ACC112 (cell line): ENCODE measurements around the gene ABL2.

Experiments used
- H2AFZ ChIP-seq: fragments of 200-600 bp; sonication (generic); one replicate; pipeline ENCODE4 v1.6.0; 2017; ENCODE audit warnings: antibody characterized with exemption, low read length; ENCODE audit not compliant: unreplicated experiment
- H3K27ac ChIP-seq: fragments of 200-600 bp; sonication (generic); 2 replicates; pipeline ENCODE4 v1.5.1; 2014; ENCODE audit warnings: low read depth, mild to moderate bottlenecking, antibody characterized with exemption, low read length, moderate library complexity
- H3K27me3 ChIP-seq: fragments of 200-600 bp; sonication (generic); 2 replicates; pipeline ENCODE4 v1.6.1; 2014; ENCODE audit warnings: mild to moderate bottlenecking, antibody characterized with exemption, low read length, moderate library complexity, mixed read lengths; ENCODE audit not compliant: insufficient read depth
- H3K36me3 ChIP-seq: fragments of 200-600 bp; sonication (generic); 2 replicates; pipeline ENCODE4 v1.6.1; 2016; ENCODE audit warnings: mild to moderate bottlenecking, antibody characterized with exemption, low read length, moderate library complexity, mixed read lengths; ENCODE audit not compliant: insufficient read depth
- H3K4me1 ChIP-seq: fragments of 200-600 bp; sonication (generic); one replicate; pipeline ENCODE4 v1.6.1; 2016; ENCODE audit warnings: low read length, mixed read lengths; ENCODE audit not compliant: insufficient read depth, unreplicated experiment, control insufficient read depth
- H3K4me3 ChIP-seq: fragments of 200-600 bp; sonication (generic); 2 replicates; pipeline ENCODE4 v1.5.1; 2014; ENCODE audit warnings: mild to moderate bottlenecking, low read depth, low read length
- H3K79me2 ChIP-seq: fragments of 200-600 bp; sonication (generic); one replicate; pipeline ENCODE4 v1.6.0; 2016; ENCODE audit warnings: low read length; ENCODE audit not compliant: control insufficient read depth, unreplicated experiment, insufficient read depth

ABL2 gene

GRCh38 chr1:179095924-179096323 lies 133.6 kb downstream of the ABL2 start:
- Histone ChIP-seq H3K36me3 (peaks cover 5% of the 10 kb centered on the region; the same call in 1 of the 2 replicates), H3K27me3 (no peaks in the 10 kb centered on the region), H3K4me3 (no peak overlapping the region), H3K27ac (no peak overlapping the region), H3K4me1 (peaks cover 20% of the 10 kb centered on the region), H2AFZ (no peak overlapping the region), H3K79me2 (no peaks in the 10 kb centered on the region)

- Histone ChIP-seq H2AFZ (no peak overlapping the region), H3K4me1 (peaks cover 20% of the 10 kb centered on the region), H3K79me2 (no peaks in the 10 kb centered on the region), H3K27me3 (no peaks in the 10 kb centered on the region), H3K36me3 (peaks cover 5% of the 10 kb centered on the region; the same call in 1 of the 2 replicates), H3K4me3 (no peak overlapping the region), H3K27ac (no peak overlapping the region)
These were observed 134.1 kb downstream of the ABL2 start for GRCh38 chr1:179095377-179095776.

- H3K4me3 ChIP-seq: no peak overlapping the region
- H3K36me3 ChIP-seq: peaks cover 5% of the 10 kb centered on the region; the same call in 1 of the 2 replicates
These were observed 134.7 kb downstream of the ABL2 start for GRCh38 chr1:179094818-179095217.

GRCh38 chr1:179092896-179093461 lies 136.5 kb downstream of the ABL2 start:
- H3K79me2 ChIP-seq: no peaks in the 10 kb centered on the region
- peaks cover 20% of the 10 kb centered on the region for H3K4me1 ChIP-seq
- peaks cover 5% of the 10 kb centered on the region; the same call in 1 of the 2 replicates for H3K36me3 ChIP-seq
- no peak overlapping the region for H2AFZ ChIP-seq
- H3K27ac ChIP-seq: no peak overlapping the region
- H3K27me3 ChIP-seq: no peaks in the 10 kb centered on the region
- no peak overlapping the region for H3K4me3 ChIP-seq

More at GRCh38 chr1:179094818-179095217, 134.7 kb downstream of the ABL2 start:
- no peak overlapping the region for H2AFZ ChIP-seq
- no peak overlapping the region for H3K27ac ChIP-seq
- H3K4me1 ChIP-seq: peaks cover 20% of the 10 kb centered on the region
- no peaks in the 10 kb centered on the region for H3K79me2 ChIP-seq
- H3K27me3 ChIP-seq: no peaks in the 10 kb centered on the region

GRCh38 chr1:179091691-179092165 lies 137.7 kb downstream of the ABL2 start:
- Histone ChIP-seq H3K27ac (peak overlapping the region; percentile 64), H2AFZ (no peak overlapping the region), H3K36me3 (peaks cover 5% of the 10 kb centered on the region; the same call in 1 of the 2 replicates), H3K4me3 (no peak overlapping the region), H3K79me2 (no peaks in the 10 kb centered on the region), H3K4me1 (peaks cover 20% of the 10 kb centered on the region), H3K27me3 (no peaks in the 10 kb centered on the region)

DNA sequence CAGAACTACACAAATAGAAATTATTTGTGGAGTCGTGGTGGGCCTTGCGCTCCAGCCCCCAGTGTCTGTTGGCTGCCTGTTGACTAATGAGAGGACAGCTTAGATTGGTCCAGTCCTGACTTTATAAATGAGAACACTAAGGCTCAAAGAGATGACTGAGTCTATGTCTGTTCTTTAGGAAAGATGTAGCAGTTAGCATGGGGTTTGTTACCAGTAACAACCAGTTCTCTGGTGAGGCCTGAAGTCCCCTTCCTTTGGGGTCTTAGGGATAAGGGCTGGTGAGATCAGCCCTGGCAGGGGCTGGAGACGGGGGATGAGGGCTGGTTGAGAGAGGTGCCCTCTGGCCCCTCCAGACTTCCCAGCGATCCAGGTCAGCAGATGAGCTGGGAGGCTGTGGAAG lies 138.6 kb downstream of the ABL2 start:
- Histone ChIP-seq H3K4me1 (peaks cover 20% of the 10 kb centered on the region), H3K27me3 (no peaks in the 10 kb centered on the region), H2AFZ (no peak overlapping the region), H3K4me3 (no peak overlapping the region), H3K79me2 (no peaks in the 10 kb centered on the region), H3K27ac (peak overlapping the region; percentile 64; the same call in 1 of the 2 replicates), H3K36me3 (peaks cover 5% of the 10 kb centered on the region; the same call in 1 of the 2 replicates)

GRCh38 chr1:179090522-179090921 lies 139.0 kb downstream of the ABL2 start:
- no peak overlapping the region for H3K4me3 ChIP-seq
- H3K27ac ChIP-seq: no peak overlapping the region

DNA sequence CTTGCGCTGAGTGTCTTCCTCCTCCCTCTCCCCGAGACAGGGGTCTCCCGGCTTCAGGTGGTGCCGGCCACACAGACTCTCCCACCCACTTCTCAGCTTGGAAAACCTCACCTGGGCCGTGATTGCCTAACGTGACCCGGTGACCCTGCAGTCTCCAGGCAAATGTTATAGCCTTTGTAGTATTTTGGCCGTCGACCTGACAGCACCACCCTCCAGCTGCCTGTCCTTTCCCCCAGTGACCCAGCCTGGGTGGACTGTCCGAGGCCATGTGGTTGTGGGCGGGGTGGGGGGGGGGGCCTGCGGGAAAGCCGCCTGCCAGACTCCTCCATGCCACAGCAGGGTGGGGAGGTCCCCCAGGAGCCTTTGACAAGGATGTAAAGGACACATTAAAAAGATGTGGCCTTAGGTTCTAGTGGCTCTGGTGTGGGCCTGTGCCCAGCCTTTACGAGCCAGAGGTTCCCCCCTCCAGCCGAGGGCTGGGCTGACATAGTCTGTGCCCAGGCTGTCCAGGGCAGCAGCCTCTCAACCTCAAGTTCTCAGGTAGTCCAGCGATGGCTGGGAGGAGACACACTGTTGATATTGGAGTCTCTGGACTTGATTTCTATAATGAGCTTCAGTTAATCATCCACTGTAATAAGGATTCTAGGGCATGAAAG lies 139.5 kb downstream of the ABL2 start:
- Histone ChIP-seq H3K4me1 (peaks cover 20% of the 10 kb centered on the region), H3K4me3 (no peak overlapping the region), H2AFZ (no peak overlapping the region), H3K79me2 (no peaks in the 10 kb centered on the region), H3K27me3 (no peaks in the 10 kb centered on the region), H3K36me3 (peaks cover 5% of the 10 kb centered on the region; the same call in 1 of the 2 replicates), H3K27ac (no peak overlapping the region)

More at GRCh38 chr1:179090522-179090921, 139.0 kb downstream of the ABL2 start:
- H3K79me2 ChIP-seq: no peaks in the 10 kb centered on the region
- peaks cover 20% of the 10 kb centered on the region for H3K4me1 ChIP-seq
- H2AFZ ChIP-seq: no peak overlapping the region
- H3K36me3 ChIP-seq: peaks cover 5% of the 10 kb centered on the region; the same call in 1 of the 2 replicates
- no peaks in the 10 kb centered on the region for H3K27me3 ChIP-seq

DNA sequence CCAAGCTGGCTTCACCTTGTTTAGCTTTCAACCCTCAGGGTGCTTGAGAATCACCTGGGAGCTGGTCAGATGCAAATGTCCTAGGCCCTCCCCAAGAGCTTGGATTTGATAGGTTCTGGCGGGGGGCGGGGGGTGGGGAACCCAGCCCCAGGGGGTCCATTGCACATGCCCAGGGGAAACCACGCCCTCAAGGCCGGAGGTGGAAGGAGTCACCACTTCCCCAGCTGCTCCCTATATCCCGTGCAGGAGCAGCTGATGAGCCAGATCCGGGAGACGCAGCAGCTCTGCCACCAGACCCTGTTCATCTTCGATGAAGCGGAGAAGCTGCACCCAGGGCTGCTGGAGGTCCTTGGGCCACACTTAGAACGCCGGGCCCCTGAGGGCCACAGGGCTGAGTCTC lies 141.8 kb downstream of the ABL2 start:
- Histone ChIP-seq H3K79me2 (peaks cover 21% of the 10 kb centered on the region), H3K27ac (no peak overlapping the region), H3K36me3 (no peaks in the 10 kb centered on the region), H3K27me3 (no peaks in the 10 kb centered on the region), H3K4me3 (no peak overlapping the region), H2AFZ (no peak overlapping the region), H3K4me1 (peaks cover 20% of the 10 kb centered on the region)

DNA sequence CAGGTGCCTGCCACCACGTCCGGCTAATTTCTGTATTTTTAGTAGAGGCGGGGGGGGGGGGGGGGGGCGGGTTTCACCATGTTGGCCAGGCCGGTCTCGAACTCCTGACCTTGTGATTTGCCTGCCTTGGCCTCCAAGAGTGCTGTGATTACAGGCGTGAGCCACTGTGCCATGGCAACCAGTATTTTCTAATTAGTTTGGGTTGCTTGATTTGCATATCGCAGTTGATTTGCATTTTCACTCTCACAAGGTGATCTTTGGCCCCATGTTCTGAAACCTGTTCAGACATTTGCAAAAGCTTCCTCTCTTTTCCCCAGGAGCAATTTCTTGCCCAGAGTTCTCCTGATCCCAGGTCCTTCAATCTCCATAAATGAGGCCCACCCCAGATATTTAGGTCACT lies 145.9 kb downstream of the ABL2 start:
- H3K4me1 ChIP-seq: peaks cover 10% of the 10 kb centered on the region
- peak overlapping the region; percentile 88; the same call in 1 of the 2 replicates for H3K4me3 ChIP-seq
- H3K36me3 ChIP-seq: no peaks in the 10 kb centered on the region
- H2AFZ ChIP-seq: no peak overlapping the region
- H3K27ac ChIP-seq: no peak overlapping the region
- H3K27me3 ChIP-seq: no peaks in the 10 kb centered on the region
- H3K79me2 ChIP-seq: peaks cover 24% of the 10 kb centered on the region

GRCh38 chr1:179082999-179083335 lies 146.5 kb downstream of the ABL2 start:
- H3K27ac ChIP-seq: peak overlapping the region; percentile 55; the same call in 1 of the 2 replicates
- peak overlapping the region; percentile 88 for H3K4me3 ChIP-seq
- H3K36me3 ChIP-seq: no peaks in the 10 kb centered on the region
- no peaks in the 10 kb centered on the region for H3K27me3 ChIP-seq
- peak overlapping the region; percentile 86 for H2AFZ ChIP-seq
- H3K4me1 ChIP-seq: peaks cover 12% of the 10 kb centered on the region
- H3K79me2 ChIP-seq: peaks cover 24% of the 10 kb centered on the region
